ENCODE results near the gene ATP2A2. TPM values are rescaled to one million over a fixed set of nuclear protein-coding genes. Genes with fewer than 3 reads are reported as not detected.

The ATP2A2 gene
- total and polyA plus RNA-seq, 10 donors: 7.8 to 143 (median 107) TPM

- no peak for TF ChIP-seq POLR2A (IDR thresholded peaks at IDR 0.05)
- no peak for TF ChIP-seq POLR2AphosphoS5 (IDR thresholded peaks at IDR 0.05)
- TF ChIP-seq CTCF (IDR thresholded peaks at IDR 0.05 in 8 of 11, conservative IDR thresholded peaks at IDR 0.05 in 3 of 11): no peak
- no peaks in the 10 kb centered on the region for H3K9me3 ChIP-seq
- intact Hi-C loops (cut with DNase I; ENCODE audit: low total_unique reads): no loop called here
Observed at GRCh38 chr12:110266381-110266960, 14.6 kb upstream of the ATP2A2 start.

GRCh38 chr12:110266980-110267620 is 13.9 kb upstream of the ATP2A2 start:
- Histone ChIP-seq H3K27me3 (replicated peaks in 1 of 7) (no peaks in the 10 kb centered on the region), H3K4me3 (no peak overlapping the region), H3K4me1 (peaks cover 0 to 21% (median 4%) of the 10 kb centered on the region in 6 donors), H3K9me3 (no peaks in the 10 kb centered on the region), H3K36me3 (no peaks in the 10 kb centered on the region), H3K27ac (peak overlapping the region in 5 of 8 donors; percentile 5 to 48 (median 20))
- no peak for TF ChIP-seq CTCF (IDR thresholded peaks at IDR 0.05 in 8 of 11, conservative IDR thresholded peaks at IDR 0.05 in 3 of 11)
- no peak for TF ChIP-seq POLR2AphosphoS5 (IDR thresholded peaks at IDR 0.05)
- no peak for TF ChIP-seq POLR2A (IDR thresholded peaks at IDR 0.05)
- whole genome bisulfite sequencing, 5 donors: 38 to 52% (median 38%) methylated on average over 9 of the region's 9 CpGs
- intact Hi-C loops (cut with DNase I; ENCODE audit: low total_unique reads): no loop called here
- no peak for DNase-seq

More at GRCh38 chr12:110266381-110266960, 14.6 kb upstream of the ATP2A2 start:
- Histone ChIP-seq H3K27ac (peak overlapping the region in 4 of 8 donors; percentile 5 to 48 (median 16)), H3K4me3 (no peak overlapping the region), H3K27me3 (replicated peaks in 1 of 7) (no peaks in the 10 kb centered on the region), H3K36me3 (no peaks in the 10 kb centered on the region), H3K4me1 (peaks cover 0 to 21% (median 4%) of the 10 kb centered on the region in 6 donors)
- WGBS, 5 donors: 80 to 91% (median 86%) methylated on average over 5 of the region's 5 CpGs
- DNase-seq: no peak

GRCh38 chr12:110269622-110270124 is 11.4 kb upstream of the ATP2A2 start:
- intact Hi-C loops (cut with DNase I; ENCODE audit: low total_unique reads): no loop called here
- Histone ChIP-seq H3K9me3 (no peaks in the 10 kb centered on the region), H3K36me3 (no peaks in the 10 kb centered on the region), H3K27ac (no peak overlapping the region), H3K4me3 (no peak overlapping the region), H3K4me1 (peaks cover 0 to 21% (median 4%) of the 10 kb centered on the region in 6 donors), H3K27me3 (replicated peaks in 1 of 7) (no peaks in the 10 kb centered on the region)
- WGBS, 5 donors: 58 to 77% (median 71%) methylated on average over 8 of the region's 8 CpGs
- DNase-seq: no peak
- no peak for TF ChIP-seq POLR2A (IDR thresholded peaks at IDR 0.05)
- no peak for TF ChIP-seq POLR2AphosphoS5 (IDR thresholded peaks at IDR 0.05)
- TF ChIP-seq CTCF (IDR thresholded peaks at IDR 0.05 in 8 of 11, conservative IDR thresholded peaks at IDR 0.05 in 3 of 11): no peak
